Mammary epithelial cell (primary cell): Measurements from ENCODE around the gene WARS2.
"Not testable (repeated sequence)": the region's sequence is repeated elsewhere in the genome, so short reads cannot be mapped to it uniquely, and the experiment has no call there.

Source experiments
- CTCF ChIP-seq, 2 donors: IDR thresholded peaks in 1 of 2; conservative IDR thresholded peaks in 1 of 2; 2 replicates each; pipeline ENCODE4 v1.5.1; 2011 to 2012; ENCODE audit warnings: inconsistent platforms in 2 of 2, low read length in 2 of 2, mild to moderate bottlenecking in 2 of 2, control low read depth in 1 of 2, low read depth in 1 of 2; ENCODE audit not compliant: insufficient read depth in 1 of 2; ENCODE audit errors: extremely low read depth in 1 of 2
- EZH2 ChIP-seq: IDR thresholded peaks from 2 replicates; pipeline ENCODE4 v1.6.1; 2012; ENCODE audit warnings: low read length, inconsistent platforms, borderline replicate concordance

- not testable (repeated sequence) for TF ChIP-seq CTCF (conservative IDR thresholded peaks at IDR 0.05 in 1 of 2, IDR thresholded peaks at IDR 0.05 in 1 of 2; ENCODE audit: extremely low read depth in 1 of 2, insufficient read depth in 1 of 2, low read depth in 1 of 2, low read length in 2 of 2); EZH2
Observed at GRCh38 chr1:119172927-119173326, 32.5 kb upstream of the WARS2 start.
